H1 (cell line): ENCODE results near the gene TGFA. TPM values are rescaled to one million over a fixed set of nuclear protein-coding genes. Genes with fewer than 3 reads are reported as not detected.

ENCODE experiments used
- CHD7 ChIP-seq: fragments of 300-600 bp; sonication (generic); IDR thresholded peaks from 2 replicates; pipeline ENCODE4 v1.7.1; 2012; ENCODE audit warnings: low read length, moderate library complexity, mild to moderate bottlenecking, inconsistent platforms; ENCODE audit not compliant: insufficient replicate concordance
- SP4 ChIP-seq: IDR thresholded peaks from 2 replicates; pipeline ENCODE4 v1.6.1; 2012; ENCODE audit warnings: low read length, inconsistent platforms
- polyA plus RNA-seq, 7 experiments: library from polyadenylated mRNA; depleted of rRNA in 3 of 7; stranded (reverse) in 5 of 7; unstranded in 2 of 7; fragments of >200 nt in 5 of 7; fragments of 200-250 nt in 2 of 7; gene quantifications; 1 replicate in 5 of 7; 2 replicates in 1 of 7; 4 replicates in 1 of 7; pipeline versions ENCODE4 v1.2.1 to v1.2.3, GENCODE V29; 2011 to 2013; ENCODE audit warnings: missing spikeins in 2 of 7, mixed read lengths in 2 of 7
- total RNA-seq: library from RNA; stranded (reverse); fragmentation: NEBNext Ultra II Directional; extraction: Animal tissue kit (Norgen Biotek cat#: 25700); gene quantifications from 2 replicates; pipeline ENCODE4 v1.2.1, GENCODE V29; 2021

The TGFA gene
- total and polyA plus RNA-seq, 2 of the 8 experiments (the other 6 are each of a cell fraction or from before 2014, with no cell fraction given): 1.8 to 3.7 TPM

- TF ChIP-seq CHD7 (no peak), SP4 (no peak)
Observed at GRCh38 chr2:70411483-70412125, 142.0 kb downstream of the TGFA start (continued).
